Measurements from ENCODE around the gene HECTD2. TPM values are rescaled to one million over a fixed set of nuclear protein-coding genes. Genes with fewer than 3 reads are reported as not detected.
"Not testable (repeated sequence)": the region's sequence is repeated elsewhere in the genome, so short reads cannot be mapped to it uniquely, and the experiment has no call there.

Gene HECTD2
- total and polyA plus RNA-seq, 4 donors: 6.0 to 25.5 (median 19.8) TPM

- H3K9me3 ChIP-seq (ENCODE audit: control insufficient read depth, low read length): no peaks in the 10 kb centered on the region
- no peak overlapping the region for H3K4me3 ChIP-seq (ENCODE audit: low read length in 2 of 2)
- no peaks in the 10 kb centered on the region for H3K36me3 ChIP-seq (ENCODE audit: control insufficient read depth in 1 of 2, insufficient read depth in 2 of 2, low read length in 1 of 2)
- 92 to 100% methylated on average over 1 of the region's 1 CpG for WGBS, 2 donors
- DNase-seq (no peak), ATAC-seq (ENCODE audit: low FRiP score) (no peak)
- no peaks in the 10 kb centered on the region for H3K4me1 ChIP-seq (ENCODE audit: control insufficient read depth in 1 of 2, insufficient read depth in 2 of 2, low read length in 2 of 2)
- H3K27me3 ChIP-seq (ENCODE audit: control insufficient read depth in 1 of 2, insufficient read depth in 2 of 2, low read length in 1 of 2): peaks cover 0 to 3% of the 10 kb centered on the region in 2 donors
- intact Hi-C loops (cut with DNase I): no loop called here
- no peak overlapping the region for H3K27ac ChIP-seq (ENCODE audit: low read depth in 1 of 2, low read length in 2 of 2)
These were observed 118.6 kb downstream of the HECTD2 start for GRCh38 chr10:91528768-91529167.

- no CpG with 5 or more reads among the region's 1 CpG for WGBS, 2 donors
- H3K4me3 ChIP-seq (ENCODE audit: low read length in 2 of 2); H3K27ac ChIP-seq (ENCODE audit: low read depth in 1 of 2, low read length in 2 of 2); H3K4me1 ChIP-seq (ENCODE audit: control insufficient read depth in 1 of 2, insufficient read depth in 2 of 2, low read length in 2 of 2); intact Hi-C loops (cut with DNase I); ATAC-seq (ENCODE audit: low FRiP score); H3K27me3 ChIP-seq (ENCODE audit: control insufficient read depth in 1 of 2, insufficient read depth in 2 of 2, low read length in 1 of 2); H3K9me3 ChIP-seq (ENCODE audit: control insufficient read depth, low read length); H3K36me3 ChIP-seq (ENCODE audit: control insufficient read depth in 1 of 2, insufficient read depth in 2 of 2, low read length in 1 of 2); DNase-seq: not testable (repeated sequence)
These were observed 124.6 kb downstream of the HECTD2 start for GRCh38 chr10:91534789-91535188.

- Histone ChIP-seq H3K27me3 (ENCODE audit: control insufficient read depth in 1 of 2, insufficient read depth in 2 of 2, low read length in 1 of 2) (no peaks in the 10 kb centered on the region), H3K4me3 (ENCODE audit: low read length in 2 of 2) (no peak overlapping the region), H3K27ac (ENCODE audit: low read depth in 1 of 2, low read length in 2 of 2) (no peak overlapping the region), H3K4me1 (ENCODE audit: control insufficient read depth in 1 of 2, insufficient read depth in 2 of 2, low read length in 2 of 2) (no peaks in the 10 kb centered on the region), H3K36me3 (ENCODE audit: control insufficient read depth in 1 of 2, insufficient read depth in 2 of 2, low read length in 1 of 2) (no peaks in the 10 kb centered on the region), H3K9me3 (ENCODE audit: control insufficient read depth, low read length) (peaks cover 2% of the 10 kb centered on the region)
- peak in 1 of 2 donors; percentile 53 for DNase-seq
- 62 to 63% methylated on average over 4 of the region's 4 CpGs for WGBS, 2 donors
- intact Hi-C loops (cut with DNase I): no loop called here
- ATAC-seq (ENCODE audit: low FRiP score): peak; percentile 84
These were observed 126.0 kb downstream of the HECTD2 start for GRCh38 chr10:91536111-91536510.

- 51 to 53% methylated on average over 2 of the region's 2 CpGs for WGBS, 2 donors
- intact Hi-C loops (cut with DNase I): no loop called here
These were observed 126.6 kb downstream of the HECTD2 start for GRCh38 chr10:91536733-91537132.

GRCh38 chr10:91537614-91538383 lies 127.7 kb downstream of the HECTD2 start:
- Histone ChIP-seq H3K27me3 (ENCODE audit: control insufficient read depth in 1 of 2, insufficient read depth in 2 of 2, low read length in 1 of 2) (no peaks in the 10 kb centered on the region), H3K36me3 (ENCODE audit: control insufficient read depth in 1 of 2, insufficient read depth in 2 of 2, low read length in 1 of 2) (no peaks in the 10 kb centered on the region), H3K9me3 (ENCODE audit: control insufficient read depth, low read length) (peaks cover 2% of the 10 kb centered on the region), H3K4me1 (ENCODE audit: control insufficient read depth in 1 of 2, insufficient read depth in 2 of 2, low read length in 2 of 2) (no peaks in the 10 kb centered on the region), H3K27ac (ENCODE audit: low read depth in 1 of 2, low read length in 2 of 2) (no peak overlapping the region), H3K4me3 (ENCODE audit: low read length in 2 of 2) (no peak overlapping the region)
- ATAC-seq (ENCODE audit: low FRiP score) (no peak), DNase-seq (no peak)
- intact Hi-C loops (cut with DNase I): no loop called here
- WGBS, 2 donors: 97 to 99% methylated on average over 4 of the region's 4 CpGs

More at GRCh38 chr10:91536733-91537132, 126.6 kb downstream of the HECTD2 start:
- peaks cover 2% of the 10 kb centered on the region for H3K9me3 ChIP-seq (ENCODE audit: control insufficient read depth, low read length)
- no peaks in the 10 kb centered on the region for H3K27me3 ChIP-seq (ENCODE audit: control insufficient read depth in 1 of 2, insufficient read depth in 2 of 2, low read length in 1 of 2)
- H3K27ac ChIP-seq (ENCODE audit: low read depth in 1 of 2, low read length in 2 of 2): no peak overlapping the region
- H3K4me1 ChIP-seq (ENCODE audit: control insufficient read depth in 1 of 2, insufficient read depth in 2 of 2, low read length in 2 of 2): no peaks in the 10 kb centered on the region
- ATAC-seq (ENCODE audit: low FRiP score): peak; percentile 82
- no peak overlapping the region for H3K4me3 ChIP-seq (ENCODE audit: low read length in 2 of 2)
- H3K36me3 ChIP-seq (ENCODE audit: control insufficient read depth in 1 of 2, insufficient read depth in 2 of 2, low read length in 1 of 2): no peaks in the 10 kb centered on the region
- no peak for DNase-seq

GRCh38 chr10:91539930-91540329 lies 129.8 kb downstream of the HECTD2 start:
- H3K4me3 ChIP-seq (ENCODE audit: low read length in 2 of 2): no peak overlapping the region
- H3K27me3 ChIP-seq (ENCODE audit: control insufficient read depth in 1 of 2, insufficient read depth in 2 of 2, low read length in 1 of 2): no peaks in the 10 kb centered on the region
- intact Hi-C loops (cut with DNase I): no loop called here
- H3K27ac ChIP-seq (ENCODE audit: low read depth in 1 of 2, low read length in 2 of 2): no peak overlapping the region
- ATAC-seq (ENCODE audit: low FRiP score): no peak
- no peak for DNase-seq
- H3K36me3 ChIP-seq (ENCODE audit: control insufficient read depth in 1 of 2, insufficient read depth in 2 of 2, low read length in 1 of 2): no peaks in the 10 kb centered on the region
- H3K9me3 ChIP-seq (ENCODE audit: control insufficient read depth, low read length): peaks cover 2% of the 10 kb centered on the region
- 95 to 97% methylated on average over 5 of the region's 5 CpGs for WGBS, 2 donors
- no peaks in the 10 kb centered on the region for H3K4me1 ChIP-seq (ENCODE audit: control insufficient read depth in 1 of 2, insufficient read depth in 2 of 2, low read length in 2 of 2)

- H3K4me1 ChIP-seq (ENCODE audit: control insufficient read depth in 1 of 2, insufficient read depth in 2 of 2, low read length in 2 of 2): no peaks in the 10 kb centered on the region
- H3K27me3 ChIP-seq (ENCODE audit: control insufficient read depth in 1 of 2, insufficient read depth in 2 of 2, low read length in 1 of 2): no peaks in the 10 kb centered on the region
- no peak overlapping the region for H3K27ac ChIP-seq (ENCODE audit: low read depth in 1 of 2, low read length in 2 of 2)
- no peak for DNase-seq
- no peak overlapping the region for H3K4me3 ChIP-seq (ENCODE audit: low read length in 2 of 2)
- H3K36me3 ChIP-seq (ENCODE audit: control insufficient read depth in 1 of 2, insufficient read depth in 2 of 2, low read length in 1 of 2): no peaks in the 10 kb centered on the region
- ATAC-seq (ENCODE audit: low FRiP score): no peak
- peaks cover 2% of the 10 kb centered on the region for H3K9me3 ChIP-seq (ENCODE audit: control insufficient read depth, low read length)
- WGBS, 2 donors: 86 to 96% methylated on average over 6 of the region's 6 CpGs
- intact Hi-C loops (cut with DNase I): no loop called here
These were observed 130.6 kb downstream of the HECTD2 start for GRCh38 chr10:91540733-91541132.

- no peaks in the 10 kb centered on the region for H3K4me1 ChIP-seq (ENCODE audit: control insufficient read depth in 1 of 2, insufficient read depth in 2 of 2, low read length in 2 of 2)
- 76 to 81% methylated on average over 6 of the region's 6 CpGs for WGBS, 2 donors
- peaks cover 2% of the 10 kb centered on the region for H3K9me3 ChIP-seq (ENCODE audit: control insufficient read depth, low read length)
- H3K4me3 ChIP-seq (ENCODE audit: low read length in 2 of 2): no peak overlapping the region
- no peaks in the 10 kb centered on the region for H3K36me3 ChIP-seq (ENCODE audit: control insufficient read depth in 1 of 2, insufficient read depth in 2 of 2, low read length in 1 of 2)
- H3K27me3 ChIP-seq (ENCODE audit: control insufficient read depth in 1 of 2, insufficient read depth in 2 of 2, low read length in 1 of 2): no peaks in the 10 kb centered on the region
- H3K27ac ChIP-seq (ENCODE audit: low read depth in 1 of 2, low read length in 2 of 2): no peak overlapping the region
- intact Hi-C loops (cut with DNase I): no loop called here
- DNase-seq (no peak), ATAC-seq (ENCODE audit: low FRiP score) (no peak)
These were observed 131.3 kb downstream of the HECTD2 start for GRCh38 chr10:91541481-91541880.

- H3K27me3 ChIP-seq (ENCODE audit: control insufficient read depth in 1 of 2, insufficient read depth in 2 of 2, low read length in 1 of 2): no peaks in the 10 kb centered on the region
- no peak overlapping the region for H3K4me3 ChIP-seq (ENCODE audit: low read length in 2 of 2)
- 77 to 96% methylated on average over 3 of the region's 3 CpGs for WGBS, 2 donors
- intact Hi-C loops (cut with DNase I): no loop called here
- peaks cover 2% of the 10 kb centered on the region for H3K9me3 ChIP-seq (ENCODE audit: control insufficient read depth, low read length)
- no peak overlapping the region for H3K27ac ChIP-seq (ENCODE audit: low read depth in 1 of 2, low read length in 2 of 2)
- no peaks in the 10 kb centered on the region for H3K36me3 ChIP-seq (ENCODE audit: control insufficient read depth in 1 of 2, insufficient read depth in 2 of 2, low read length in 1 of 2)
- ATAC-seq (ENCODE audit: low FRiP score) (no peak), DNase-seq (no peak)
- no peaks in the 10 kb centered on the region for H3K4me1 ChIP-seq (ENCODE audit: control insufficient read depth in 1 of 2, insufficient read depth in 2 of 2, low read length in 2 of 2)
These were observed 135.2 kb downstream of the HECTD2 start for GRCh38 chr10:91545384-91545783.

Measured in aorta (tissue), 5 donors.